ENCODE data around the gene VPS54.

The VPS54 gene

GRCh38 chr2:63898839-63899238, 120.4 kb downstream of the VPS54 start:
- DNase-seq, result no peak

GRCh38 chr2:63894167-63894566, 125.1 kb downstream of the VPS54 start:
- DNase-seq, result no peak

GRCh38 chr2:63893163-63893562, 126.1 kb downstream of the VPS54 start:
- DNase-seq, result no peak

- no peak for DNase-seq
These were observed 127.7 kb downstream of the VPS54 start for GRCh38 chr2:63891488-63892030.

- DNase-seq, result no peak
These were observed 128.6 kb downstream of the VPS54 start for GRCh38 chr2:63890678-63891077.

GRCh38 chr2:63888490-63889402, 130.5 kb downstream of the VPS54 start:
- DNase-seq, result no peak

GRCh38 chr2:63888053-63888452, 131.2 kb downstream of the VPS54 start:
- no peak for DNase-seq

- no peak for DNase-seq
These were observed 132.8 kb downstream of the VPS54 start for GRCh38 chr2:63886445-63886844.

- no peak for DNase-seq
These were observed 136.7 kb downstream of the VPS54 start for GRCh38 chr2:63882395-63883105.

- no peak for DNase-seq
These were observed 138.0 kb downstream of the VPS54 start for GRCh38 chr2:63881205-63881604.

- DNase-seq, result no peak
These were observed 138.6 kb downstream of the VPS54 start for GRCh38 chr2:63880625-63881024.

- DNase-seq, result no peak
These were observed 139.3 kb downstream of the VPS54 start for GRCh38 chr2:63879876-63880433.

- DNase-seq, result no peak
These were observed 140.7 kb downstream of the VPS54 start for GRCh38 chr2:63878486-63878885.

- no peak for DNase-seq
These were observed 142.9 kb downstream of the VPS54 start for GRCh38 chr2:63876311-63876710.

GRCh38 chr2:63875559-63876245, 143.5 kb downstream of the VPS54 start:
- no peak for DNase-seq

- no peak for DNase-seq
These were observed 144.1 kb downstream of the VPS54 start for GRCh38 chr2:63875131-63875527.

- DNase-seq, result no peak
These were observed 144.8 kb downstream of the VPS54 start for GRCh38 chr2:63874204-63875130.

GRCh38 chr2:63872571-63873328, 146.5 kb downstream of the VPS54 start:
- DNase-seq, result no peak

GRCh38 chr2:63871864-63872263, 147.4 kb downstream of the VPS54 start:
- no peak for DNase-seq

- no peak for DNase-seq
These were observed 148.5 kb downstream of the VPS54 start for GRCh38 chr2:63870679-63871078.

All from NK-92 treated with Interleukin-12 subunit alpha and Interleukin-12 subunit beta, amount 100 ng/mL, for 24 hours (cell line).